Gastrocnemius medialis (tissue), 4 donors: ENCODE measurements around the gene CPNE7. TPM values are rescaled to one million over a fixed set of nuclear protein-coding genes. Genes with fewer than 3 reads are reported as not detected.

ENCODE experiments used
- ATAC-seq, 2 donors: fragments of 150-250 bp; one replicate each; pipeline ENCODE4 v1.9.1; 2016
- DNase-seq, 2 donors: peaks; one replicate each; pipeline ENCODE4 v3.0.0-alpha.2; 2019
- H3K27ac ChIP-seq, 4 donors: fragments of 200-600 bp; sonication (generic); 1 replicate in 1 of 4; 2 replicates in 3 of 4; pipeline ENCODE4 v1.5.1; 2016 to 2018; ENCODE audit warnings: mild to moderate bottlenecking in 2 of 4, moderate library complexity in 1 of 4
- H3K27me3 ChIP-seq, 3 donors: fragments of 200-600 bp; sonication (generic) in 2 of 3; 1 replicate in 1 of 3; 2 replicates in 2 of 3; pipeline versions ENCODE4 v1.5.1 to v1.6.0; 2016 to 2019; ENCODE audit warnings: mild to moderate bottlenecking in 1 of 3, moderate library complexity in 1 of 3
- H3K36me3 ChIP-seq, 2 donors: fragments of 200-600 bp; sonication (generic) in 1 of 2; one replicate each; pipeline ENCODE4 v1.5.1; 2017 to 2018
- H3K4me1 ChIP-seq, 2 donors: fragments of 200-600 bp; sonication (generic) in 1 of 2; one replicate each; pipeline ENCODE4 v1.5.1; 2016 to 2017; ENCODE audit warnings: mild to moderate bottlenecking in 2 of 2
- H3K4me3 ChIP-seq, 4 donors: fragments of 200-600 bp; sonication (generic) in 3 of 4; 1 replicate in 1 of 4; 2 replicates in 3 of 4; pipeline ENCODE4 v1.5.1; 2016 to 2019; ENCODE audit warnings: mild to moderate bottlenecking in 2 of 4
- H3K9me3 ChIP-seq, 3 donors: fragments of 200-600 bp; sonication (generic) in 2 of 3; 1 replicate in 1 of 3; 2 replicates in 2 of 3; pipeline ENCODE4 v1.5.1; 2016 to 2019
- CTCF ChIP-seq, 5 experiments: fragments of 450-650 bp in 3 of 5; fragments of 200-600 bp in 2 of 5; sonication (generic) in 2 of 5; IDR thresholded peaks in 4 of 5; conservative IDR thresholded peaks in 1 of 5; 1 replicate in 4 of 5; 2 replicates in 1 of 5; pipeline ENCODE4 v1.5.1; 2016 to 2019; ENCODE audit warnings: antibody characterized with exemption in 5 of 5, mild to moderate bottlenecking in 3 of 5, moderate library complexity in 3 of 5
- POLR2A ChIP-seq, 2 donors: fragments of 450-650 bp; IDR thresholded peaks; one replicate each; pipeline ENCODE4 v1.6.1; 2017; ENCODE audit warnings: antibody characterized with exemption in 2 of 2, mild to moderate bottlenecking in 2 of 2, moderate library complexity in 2 of 2
- in situ Hi-C, 4 donors: fragments of 200-750 bp; cut with MboI; loops; one replicate each; pipeline versions ENCODE4 v1.15.0 to v1.8.0; 2017; ENCODE audit warnings: low sequenced_read_pairs in 4 of 4
- intact Hi-C: fragments of 100-400 bp; cut with DNase I; formaldehyde crosslinking; loops from one replicate; pipeline ENCODE4 v1.15.1; 2023; ENCODE audit warnings: low total_unique reads
- total RNA-seq, 4 donors: library from RNA; depleted of rRNA; stranded (reverse); fragments of >200 nt; gene quantifications; one replicate each; pipeline versions ENCODE4 v1.1.0 to v1.2.3, GENCODE V29; 2016

Gene CPNE7
- total RNA-seq, 4 donors from 2014 or later, result not detected

DNA sequence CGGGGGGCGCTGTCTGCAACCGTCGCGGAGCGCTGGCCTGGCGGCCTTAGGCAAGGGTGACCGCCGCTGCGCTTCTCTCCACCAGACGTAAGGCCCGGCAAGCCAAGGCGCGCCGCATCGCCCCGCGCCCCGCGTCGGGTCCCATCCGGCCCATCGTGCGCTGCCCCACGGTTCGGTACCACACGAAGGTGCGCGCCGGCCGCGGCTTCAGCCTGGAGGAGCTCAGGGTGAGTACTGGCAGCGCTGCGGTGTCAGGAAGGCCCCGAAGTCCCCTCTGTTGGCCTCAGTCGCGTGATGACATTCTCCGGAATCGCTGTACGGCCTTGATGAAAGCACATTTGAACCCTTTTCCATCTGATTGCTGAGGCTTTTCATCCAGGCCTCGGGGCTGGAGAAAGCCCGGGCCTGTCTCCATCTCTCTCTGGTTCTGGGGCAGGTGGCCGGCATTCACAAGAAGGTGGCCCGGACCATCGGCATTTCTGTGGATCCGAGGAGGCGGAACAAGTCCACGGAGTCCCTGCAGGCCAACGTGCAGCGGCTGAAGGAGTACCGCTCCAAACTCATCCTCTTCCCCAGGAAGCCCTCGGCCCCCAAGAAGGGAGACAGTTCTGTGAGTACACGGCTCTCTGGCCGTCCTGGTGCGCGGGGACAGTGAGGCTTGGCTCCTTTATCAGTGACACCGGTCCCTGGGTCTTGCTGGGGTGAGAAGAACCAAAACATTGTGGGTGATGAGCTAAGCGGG, 14.2 kb upstream of the CPNE7 start:
- no peak for ATAC-seq
- DNase-seq, result no peak
- intact Hi-C loops, result loop anchor here (5.0 kb wide), 1 partner anchor 69 kb away; the partner anchor contains the start of gene ANKRD11

GRCh38 chr16:89561884-89562599, 13.5 kb upstream of the CPNE7 start:
- in situ Hi-C loops, result no loop called here
- Histone ChIP-seq H3K4me3 (peak overlapping the region; percentile 60 to 99 (median 78)), H3K36me3 (peaks cover 0 to 37% of the 10 kb centered on the region in 2 donors), H3K27me3 (no peaks in the 10 kb centered on the region), H3K9me3 (no peaks in the 10 kb centered on the region), H3K4me1 (peaks cover 44 to 45% of the 10 kb centered on the region in 2 donors), H3K27ac (peak overlapping the region; percentile 91 to 99 (median 96))
- ATAC-seq (no peak), DNase-seq (no peak)
- intact Hi-C loops, result loop anchor here (5.0 kb wide), 1 partner anchor 70 kb away; the partner anchor contains the start of gene ANKRD11
- TF ChIP-seq POLR2A (IDR thresholded peaks at IDR 0.05) (no peak), CTCF (IDR thresholded peaks at IDR 0.05 in 4 of 5, conservative IDR thresholded peaks at IDR 0.05 in 1 of 5) (no peak)

More for the DNA sequence above, 14.2 kb upstream of the CPNE7 start:
- TF ChIP-seq POLR2A (IDR thresholded peaks at IDR 0.05) (no peak), CTCF (IDR thresholded peaks at IDR 0.05 in 4 of 5, conservative IDR thresholded peaks at IDR 0.05 in 1 of 5) (no peak)
- Histone ChIP-seq H3K9me3 (no peaks in the 10 kb centered on the region), H3K4me1 (peaks cover 43 to 45% of the 10 kb centered on the region in 2 donors), H3K4me3 (peak overlapping the region; percentile 60 to 99 (median 78)), H3K27me3 (no peaks in the 10 kb centered on the region), H3K27ac (peak overlapping the region; percentile 91 to 99 (median 96)), H3K36me3 (peaks cover 0 to 39% of the 10 kb centered on the region in 2 donors)
- in situ Hi-C loops, result no loop called here

GRCh38 chr16:89562939-89563338, 12.6 kb upstream of the CPNE7 start:
- Histone ChIP-seq H3K36me3 (peaks cover 0 to 37% of the 10 kb centered on the region in 2 donors), H3K27me3 (no peaks in the 10 kb centered on the region), H3K27ac (peak overlapping the region; percentile 0 to 98 (median 93)), H3K4me1 (peaks cover 43 to 44% of the 10 kb centered on the region in 2 donors), H3K9me3 (no peaks in the 10 kb centered on the region), H3K4me3 (no peak overlapping the region)
- in situ Hi-C loops, result no loop called here
- ATAC-seq (no peak), DNase-seq (no peak)
- TF ChIP-seq CTCF (IDR thresholded peaks at IDR 0.05 in 4 of 5, conservative IDR thresholded peaks at IDR 0.05 in 1 of 5) (no peak), POLR2A (IDR thresholded peaks at IDR 0.05) (no peak)
- intact Hi-C loops, result loop anchor here (5.0 kb wide), 1 partner anchor 71 kb away; the partner anchor contains the start of gene ANKRD11

GRCh38 chr16:89563639-89564392, 11.7 kb upstream of the CPNE7 start:
- no peak overlapping the region for H3K4me3 ChIP-seq
- peaks cover 0 to 37% of the 10 kb centered on the region in 2 donors for H3K36me3 ChIP-seq
- TF ChIP-seq CTCF (IDR thresholded peaks at IDR 0.05 in 4 of 5, conservative IDR thresholded peaks at IDR 0.05 in 1 of 5), result no peak
- no peak for TF ChIP-seq POLR2A (IDR thresholded peaks at IDR 0.05)
- H3K27me3 ChIP-seq, result no peaks in the 10 kb centered on the region
- in situ Hi-C loops, result no loop called here
- ATAC-seq, result no peak
- intact Hi-C loops, result loop anchor here (5.0 kb wide), 1 partner anchor 72 kb away; the partner anchor contains the start of gene ANKRD11
- peak overlapping the region; percentile 27 to 98 (median 65) for H3K27ac ChIP-seq
- DNase-seq, result peak in 1 of 2 donors; percentile 49
- H3K9me3 ChIP-seq, result no peaks in the 10 kb centered on the region
- H3K4me1 ChIP-seq, result peaks cover 43 to 44% of the 10 kb centered on the region in 2 donors
